T-helper 17 cell (primary cell): ENCODE data around the gene CSNK2A1. TPM values are rescaled to one million over a fixed set of nuclear protein-coding genes. Genes with fewer than 3 reads are reported as not detected.
"Not testable (repeated sequence)": the region's sequence is repeated elsewhere in the genome, so short reads cannot be mapped to it uniquely, and the experiment has no call there.

Source experiments
- ATAC-seq: fragments of 150-1000 bp; cut with Tn5 transposase; 2 replicates; pipeline ENCODE4 v1.10.0; 2021; ENCODE audit warnings: mild to moderate bottlenecking, moderate library complexity
- DNase-seq, 3 donors: peaks; one replicate each; pipeline versions ENCODE4 v3.0.0 to v3.0.0-alpha.2; 2020 to 2021
- H3K9me3 ChIP-seq: one replicate; pipeline ENCODE4 v1.7.0; 2013; ENCODE audit warnings: low read length, mild to moderate bottlenecking; ENCODE audit not compliant: control insufficient read depth, poor library complexity, severe bottlenecking
- H3K27ac Mint-ChIP-seq: one replicate; pipeline ENCODE4 v1.8.0; 2022; ENCODE audit warnings: mild to moderate bottlenecking, moderate library complexity, mixed read lengths
- H3K27me3 Mint-ChIP-seq: one replicate; pipeline ENCODE4 v1.8.0; 2022; ENCODE audit warnings: mixed read lengths
- H3K36me3 Mint-ChIP-seq: one replicate; pipeline ENCODE4 v1.8.0; 2022; ENCODE audit warnings: low read depth, mixed read lengths
- H3K4me1 Mint-ChIP-seq: one replicate; pipeline ENCODE4 v1.8.0; 2022; ENCODE audit warnings: mild to moderate bottlenecking, mixed read lengths
- H3K4me3 Mint-ChIP-seq: one replicate; pipeline ENCODE4 v1.8.0; 2022; ENCODE audit warnings: mild to moderate bottlenecking, moderate library complexity, mixed read lengths
- total RNA-seq, 4 donors: library from RNA in 2 of 4; stranded (reverse) in 2 of 4; gene quantifications; one replicate each; pipeline ENCODE4 v1.2.3 and lab custom pipeline; 2022 to 2026

The CSNK2A1 gene
- total RNA-seq, 2 donors from 2014 or later: 63.8 to 69.0 TPM

- no peak for DNase-seq
- H3K9me3 ChIP-seq: no peaks in the 10 kb centered on the region
- no peak overlapping the region for H3K27ac Mint-ChIP-seq
- H3K4me3 Mint-ChIP-seq: no peak overlapping the region
- peaks cover 4% of the 10 kb centered on the region for H3K36me3 Mint-ChIP-seq
- H3K4me1 Mint-ChIP-seq: peaks cover 19% of the 10 kb centered on the region
- H3K27me3 Mint-ChIP-seq: no peaks in the 10 kb centered on the region
- no peak for ATAC-seq
Measured at GRCh38 chr20:480044-480443, 63.5 kb downstream of the CSNK2A1 start.

GRCh38 chr20:479487-479886, 64.1 kb downstream of the CSNK2A1 start:
- Mint-ChIP-seq H3K4me3 (no peak overlapping the region), H3K36me3 (peaks cover 4% of the 10 kb centered on the region)
- no peaks in the 10 kb centered on the region for H3K9me3 ChIP-seq

GRCh38 chr20:478949-479429, 64.6 kb downstream of the CSNK2A1 start:
- no peaks in the 10 kb centered on the region for H3K9me3 ChIP-seq
- Mint-ChIP-seq H3K36me3 (peaks cover 4% of the 10 kb centered on the region), H3K4me1 (peaks cover 19% of the 10 kb centered on the region), H3K27ac (peak overlapping the region; percentile 70), H3K27me3 (no peaks in the 10 kb centered on the region), H3K4me3 (no peak overlapping the region)
- ATAC-seq: peak; percentile 75
- DNase-seq: peak in 1 of 3 donors; percentile 16

More at GRCh38 chr20:479487-479886, 64.1 kb downstream of the CSNK2A1 start:
- Mint-ChIP-seq H3K27me3 (no peaks in the 10 kb centered on the region), H3K27ac (peak overlapping the region; percentile 70), H3K4me1 (peaks cover 19% of the 10 kb centered on the region)
- DNase-seq (no peak), ATAC-seq (no peak)

GRCh38 chr20:478010-478948, 65.3 kb downstream of the CSNK2A1 start:
- no peak overlapping the region for H3K4me3 Mint-ChIP-seq
- no peak for DNase-seq
- H3K9me3 ChIP-seq: no peaks in the 10 kb centered on the region
- H3K4me1 Mint-ChIP-seq: peaks cover 19% of the 10 kb centered on the region
- no peak for ATAC-seq
- H3K27ac Mint-ChIP-seq: peak overlapping the region; percentile 70
- no peaks in the 10 kb centered on the region for H3K27me3 Mint-ChIP-seq
- H3K36me3 Mint-ChIP-seq: peaks cover 4% of the 10 kb centered on the region

GRCh38 chr20:476561-477249, 66.9 kb downstream of the CSNK2A1 start:
- ATAC-seq, H3K36me3 Mint-ChIP-seq, H3K4me3 Mint-ChIP-seq, DNase-seq, H3K27me3 Mint-ChIP-seq, H3K9me3 ChIP-seq: not testable (repeated sequence)
- peak overlapping the region; percentile 74 for H3K27ac Mint-ChIP-seq
- H3K4me1 Mint-ChIP-seq: peaks cover 15% of the 10 kb centered on the region

GRCh38 chr20:475463-476357, 67.9 kb downstream of the CSNK2A1 start:
- Mint-ChIP-seq H3K4me3 (no peak overlapping the region), H3K36me3 (peaks cover 4% of the 10 kb centered on the region), H3K27me3 (peaks cover 4% of the 10 kb centered on the region), H3K4me1 (peaks cover 10% of the 10 kb centered on the region), H3K27ac (peak overlapping the region; percentile 74)
- DNase-seq (no peak), ATAC-seq (no peak)
- H3K9me3 ChIP-seq: no peaks in the 10 kb centered on the region

- no peak overlapping the region for H3K4me3 Mint-ChIP-seq
- peaks cover 15% of the 10 kb centered on the region for H3K27me3 Mint-ChIP-seq
- peaks cover 4% of the 10 kb centered on the region for H3K9me3 ChIP-seq
- ATAC-seq: no peak
- no peak overlapping the region for H3K27ac Mint-ChIP-seq
- H3K36me3 Mint-ChIP-seq: peaks cover 2% of the 10 kb centered on the region
- no peak for DNase-seq
- peaks cover 8% of the 10 kb centered on the region for H3K4me1 Mint-ChIP-seq
Measured at GRCh38 chr20:474581-474980, 69.0 kb downstream of the CSNK2A1 start.

GRCh38 chr20:472889-473292, 70.7 kb downstream of the CSNK2A1 start:
- no peak overlapping the region for H3K27ac Mint-ChIP-seq
- DNase-seq (no peak), ATAC-seq (no peak)
- peaks cover 21% of the 10 kb centered on the region for H3K27me3 Mint-ChIP-seq
- H3K36me3 Mint-ChIP-seq: no peaks in the 10 kb centered on the region
- H3K9me3 ChIP-seq: peaks cover 4% of the 10 kb centered on the region
- peaks cover 2% of the 10 kb centered on the region for H3K4me1 Mint-ChIP-seq
- H3K4me3 Mint-ChIP-seq: no peak overlapping the region

- Mint-ChIP-seq H3K4me3 (no peak overlapping the region), H3K27me3 (peaks cover 21% of the 10 kb centered on the region)
- no peak for ATAC-seq
Measured at GRCh38 chr20:472137-472846, 71.3 kb downstream of the CSNK2A1 start.

GRCh38 chr20:469746-470490, 73.7 kb downstream of the CSNK2A1 start:
- Mint-ChIP-seq H3K27me3 (peaks cover 21% of the 10 kb centered on the region), H3K4me1 (peaks cover 2% of the 10 kb centered on the region), H3K27ac (no peak overlapping the region), H3K4me3 (no peak overlapping the region), H3K36me3 (no peaks in the 10 kb centered on the region)
- DNase-seq (no peak), ATAC-seq (no peak)
- peaks cover 4% of the 10 kb centered on the region for H3K9me3 ChIP-seq

More at GRCh38 chr20:472137-472846, 71.3 kb downstream of the CSNK2A1 start:
- peaks cover 4% of the 10 kb centered on the region for H3K9me3 ChIP-seq
- no peak overlapping the region for H3K27ac Mint-ChIP-seq
- DNase-seq: no peak
- no peaks in the 10 kb centered on the region for H3K36me3 Mint-ChIP-seq
- peaks cover 2% of the 10 kb centered on the region for H3K4me1 Mint-ChIP-seq

- DNase-seq (no peak), ATAC-seq (no peak)
- no peaks in the 10 kb centered on the region for H3K36me3 Mint-ChIP-seq
- peaks cover 4% of the 10 kb centered on the region for H3K9me3 ChIP-seq
- H3K4me3 Mint-ChIP-seq: no peak overlapping the region
- H3K27ac Mint-ChIP-seq: no peak overlapping the region
- peaks cover 21% of the 10 kb centered on the region for H3K27me3 Mint-ChIP-seq
- peaks cover 4% of the 10 kb centered on the region for H3K4me1 Mint-ChIP-seq
Measured at GRCh38 chr20:467755-468154, 75.8 kb downstream of the CSNK2A1 start.
